ENCODE data around the gene NUAK1. TPM values are rescaled to one million over a fixed set of nuclear protein-coding genes. Genes with fewer than 3 reads are reported as not detected.

The NUAK1 gene
- total RNA-seq, 1 experiment from 2014 or later = 7.4 TPM

DNA sequence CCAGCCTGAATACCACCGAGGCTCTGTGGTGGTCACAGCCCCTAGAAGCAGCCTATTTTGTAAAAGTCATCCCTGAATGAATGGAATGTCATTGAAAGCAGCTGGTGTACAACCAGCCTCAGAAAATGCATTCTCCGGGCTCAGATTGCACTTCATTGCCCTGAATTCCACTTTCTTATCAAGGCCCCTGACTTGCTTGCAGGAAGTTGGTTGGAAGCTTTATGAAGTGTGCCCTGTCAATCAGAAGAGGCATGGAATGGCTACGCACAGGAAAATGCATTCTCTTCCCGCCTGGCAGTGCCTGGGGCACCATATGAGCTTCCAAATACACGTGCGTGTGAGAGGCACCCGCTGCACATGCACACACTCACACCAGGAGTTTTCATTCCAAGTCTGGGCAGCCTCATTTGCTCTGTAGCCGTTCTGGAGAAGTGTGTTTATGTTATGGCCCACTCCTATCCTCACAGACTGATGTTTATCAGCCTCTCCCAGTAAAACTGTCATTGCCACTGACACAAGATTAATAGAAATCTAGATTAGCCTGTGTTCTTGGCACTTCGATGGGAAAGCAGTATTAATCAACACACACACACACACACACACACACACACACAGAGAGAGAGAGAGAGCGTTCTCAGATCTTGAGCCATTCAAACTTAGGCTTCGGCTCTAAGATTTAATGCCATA lies 63.9 kb downstream of the NUAK1 start (continued):
- TF ChIP-seq, protein P1, sequence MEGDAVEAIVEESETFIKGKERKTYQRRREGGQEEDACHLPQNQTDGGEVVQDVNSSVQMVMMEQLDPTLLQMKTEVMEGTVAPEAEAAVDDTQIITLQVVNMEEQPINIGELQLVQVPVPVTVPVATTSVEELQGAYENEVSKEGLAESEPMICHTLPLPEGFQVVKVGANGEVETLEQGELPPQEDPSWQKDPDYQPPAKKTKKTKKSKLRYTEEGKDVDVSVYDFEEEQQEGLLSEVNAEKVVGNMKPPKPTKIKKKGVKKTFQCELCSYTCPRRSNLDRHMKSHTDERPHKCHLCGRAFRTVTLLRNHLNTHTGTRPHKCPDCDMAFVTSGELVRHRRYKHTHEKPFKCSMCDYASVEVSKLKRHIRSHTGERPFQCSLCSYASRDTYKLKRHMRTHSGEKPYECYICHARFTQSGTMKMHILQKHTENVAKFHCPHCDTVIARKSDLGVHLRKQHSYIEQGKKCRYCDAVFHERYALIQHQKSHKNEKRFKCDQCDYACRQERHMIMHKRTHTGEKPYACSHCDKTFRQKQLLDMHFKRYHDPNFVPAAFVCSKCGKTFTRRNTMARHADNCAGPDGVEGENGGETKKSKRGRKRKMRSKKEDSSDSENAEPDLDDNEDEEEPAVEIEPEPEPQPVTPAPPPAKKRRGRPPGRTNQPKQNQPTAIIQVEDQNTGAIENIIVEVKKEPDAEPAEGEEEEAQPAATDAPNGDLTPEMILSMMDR (IDR thresholded peaks at IDR 0.05 in 2 of 3, conservative IDR thresholded peaks at IDR 0.05 in 1 of 3; ENCODE audit: borderline replicate concordance in 1 of 3, insufficient read depth in 1 of 3, low read depth in 2 of 3, low read length in 2 of 3) = no peak
- TF ChIP-seq SP1 (IDR thresholded peaks at IDR 0.05; ENCODE audit: low read depth) (no peak), YY1 (IDR thresholded peaks at IDR 0.05; ENCODE audit: extremely low read depth, insufficient replicate concordance, low read depth, low read length) (no peak), POLR2AphosphoS5 (IDR thresholded peaks at IDR 0.05; ENCODE audit: low read depth, low read length) (no peak)

DNA sequence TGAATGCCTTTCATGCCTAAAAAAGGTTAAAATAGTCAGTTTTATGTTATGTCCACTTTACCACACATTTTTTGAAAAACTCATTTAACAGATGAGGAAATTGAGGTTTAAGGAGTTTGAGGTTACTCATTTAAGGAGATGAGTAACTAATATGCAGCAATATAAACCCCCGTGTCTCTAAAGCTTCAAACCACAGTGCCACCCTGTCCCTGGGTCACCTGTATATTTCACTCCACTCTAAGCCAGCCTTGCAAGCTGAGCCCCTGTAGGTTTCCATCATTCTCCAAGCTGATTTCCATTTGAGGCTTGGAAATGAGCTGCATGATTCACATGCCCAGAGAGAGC lies 64.4 kb downstream of the NUAK1 start:
- ChIA-PET CTCF (no interaction called here), RAD21 (ENCODE audit: low non-redundant PET in 1 of 2, low total read pairs in 2 of 2, uncharacterized antibody in 2 of 2, unreplicated experiment in 2 of 2) (no interaction called here), POLR2A (no interaction called here)
- Histone ChIP-seq H3K4me3 (replicated peaks in 1 of 2; ENCODE audit: low read depth in 1 of 2, low read length in 2 of 2) (no peak overlapping the region), H3K9ac (ENCODE audit: low read length) (no peak overlapping the region), H3K27ac (ENCODE audit: low read depth, low read length) (no peak overlapping the region), H2AFZ (ENCODE audit: low read depth, low read length, poor library complexity, severe bottlenecking) (no peak overlapping the region), H4K20me1 (ENCODE audit: insufficient read depth) (no peaks in the 10 kb centered on the region), H3K9me2 (ENCODE audit: insufficient read depth) (no peaks in the 10 kb centered on the region), H3K27me3 (ENCODE audit: insufficient read depth, low read length) (no peaks in the 10 kb centered on the region), H3K36me3 (ENCODE audit: control insufficient read depth in 1 of 2, insufficient read depth in 2 of 2, low read length in 2 of 2) (no peaks in the 10 kb centered on the region), H3K79me2 (ENCODE audit: insufficient read depth, low read length) (no peaks in the 10 kb centered on the region), H3K9me3 (ENCODE audit: control insufficient read depth in 1 of 2, insufficient read depth in 1 of 2, low read depth in 1 of 2, low read length in 2 of 2) (no peaks in the 10 kb centered on the region), H3K4me2 (ENCODE audit: low read length) (no peak overlapping the region), H3K4me1 (ENCODE audit: control insufficient read depth in 1 of 2, insufficient read depth in 2 of 2, low read length in 2 of 2) (peaks cover 0 to 11% of the 10 kb centered on the region in 2 experiments; a peak in 2 of 4 replicates)
- ATAC-seq (no peak), DNase-seq (ENCODE audit: low read depth, low spot score) (no peak)
- BruUV-seq (replicated peaks) = no TSS peak
- intact Hi-C loops (cut with micrococcal nuclease) = no loop called here
- no peak for TF ChIP-seq POLR2AphosphoS5 (IDR thresholded peaks at IDR 0.05; ENCODE audit: low read depth, low read length)
- no peak for TF ChIP-seq SP1 (IDR thresholded peaks at IDR 0.05; ENCODE audit: low read depth)
- TF ChIP-seq SIN3A (IDR thresholded peaks at IDR 0.05; ENCODE audit: low read depth) = no peak
- TF ChIP-seq, protein P2, sequence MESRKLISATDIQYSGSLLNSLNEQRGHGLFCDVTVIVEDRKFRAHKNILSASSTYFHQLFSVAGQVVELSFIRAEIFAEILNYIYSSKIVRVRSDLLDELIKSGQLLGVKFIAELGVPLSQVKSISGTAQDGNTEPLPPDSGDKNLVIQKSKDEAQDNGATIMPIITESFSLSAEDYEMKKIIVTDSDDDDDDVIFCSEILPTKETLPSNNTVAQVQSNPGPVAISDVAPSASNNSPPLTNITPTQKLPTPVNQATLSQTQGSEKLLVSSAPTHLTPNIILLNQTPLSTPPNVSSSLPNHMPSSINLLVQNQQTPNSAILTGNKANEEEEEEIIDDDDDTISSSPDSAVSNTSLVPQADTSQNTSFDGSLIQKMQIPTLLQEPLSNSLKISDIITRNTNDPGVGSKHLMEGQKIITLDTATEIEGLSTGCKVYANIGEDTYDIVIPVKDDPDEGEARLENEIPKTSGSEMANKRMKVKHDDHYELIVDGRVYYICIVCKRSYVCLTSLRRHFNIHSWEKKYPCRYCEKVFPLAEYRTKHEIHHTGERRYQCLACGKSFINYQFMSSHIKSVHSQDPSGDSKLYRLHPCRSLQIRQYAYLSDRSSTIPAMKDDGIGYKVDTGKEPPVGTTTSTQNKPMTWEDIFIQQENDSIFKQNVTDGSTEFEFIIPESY (IDR thresholded peaks at IDR 0.05; ENCODE audit: extremely low read depth, insufficient replicate concordance, low read length) = no peak
- TF ChIP-seq JUND (IDR thresholded peaks at IDR 0.05) = no peak
- no peak for TF ChIP-seq CEBPB (IDR thresholded peaks at IDR 0.05; ENCODE audit: low read depth)
- no peak for TF ChIP-seq YY1 (IDR thresholded peaks at IDR 0.05; ENCODE audit: extremely low read depth, insufficient replicate concordance, low read depth, low read length)
- no peak for TF ChIP-seq CBX3 (IDR thresholded peaks at IDR 0.05; ENCODE audit: low read depth)
- TF ChIP-seq, protein P3, sequence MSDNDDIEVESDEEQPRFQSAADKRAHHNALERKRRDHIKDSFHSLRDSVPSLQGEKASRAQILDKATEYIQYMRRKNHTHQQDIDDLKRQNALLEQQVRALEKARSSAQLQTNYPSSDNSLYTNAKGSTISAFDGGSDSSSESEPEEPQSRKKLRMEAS (IDR thresholded peaks at IDR 0.05) = no peak
- TF ChIP-seq ELF1 (IDR thresholded peaks at IDR 0.05; ENCODE audit: borderline replicate concordance, low read depth) = no peak
- TF ChIP-seq RAD21 (IDR thresholded peaks at IDR 0.05; ENCODE audit: low read depth) = no peak
- TF ChIP-seq, protein P1 (IDR thresholded peaks at IDR 0.05 in 2 of 3, conservative IDR thresholded peaks at IDR 0.05 in 1 of 3; ENCODE audit: borderline replicate concordance in 1 of 3, insufficient read depth in 1 of 3, low read depth in 2 of 3, low read length in 2 of 3) = no peak
- no peak for TF ChIP-seq EGR1 (IDR thresholded peaks at IDR 0.05; ENCODE audit: low read depth)

Data from HCT116 (cell line).